Activated gamma-delta T cell treated with Interleukin-2 at 50 U/mL for 16 hours (primary cell): ENCODE measurements around the gene ZSWIM5.
A peak's percentile ranks its signal among the peaks of the same experiment; 100 is the strongest.
"Not testable (repeated sequence)": the region's sequence is repeated elsewhere in the genome, so short reads cannot be mapped to it uniquely, and the experiment has no call there.

Experiments used
- DNase-seq: peaks from one replicate; pipeline ENCODE4 v3.0.0-alpha.2; 2020

ZSWIM5 gene

GRCh38 chr1:45200906-45201500, 5.4 kb downstream of the ZSWIM5 start:
- no peak for DNase-seq

DNA sequence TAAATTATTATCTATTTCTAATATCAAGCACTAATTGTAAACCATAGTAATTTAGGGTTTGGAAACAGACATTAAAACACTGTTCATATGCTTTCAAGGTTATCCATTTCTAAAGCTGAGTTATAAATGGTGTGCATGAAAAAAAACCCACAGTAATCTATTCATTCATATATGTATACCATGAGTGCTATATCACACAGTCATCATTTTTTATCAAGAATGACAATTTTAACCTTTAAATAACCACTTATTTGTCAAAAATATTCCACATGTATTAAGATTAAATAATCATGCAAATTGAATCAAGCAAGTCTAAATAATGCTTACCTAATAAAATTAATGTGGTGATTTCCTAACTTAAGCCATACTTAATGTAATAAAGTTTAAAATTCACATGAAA, 6.0 kb downstream of the ZSWIM5 start:
- DNase-seq: no peak

DNA sequence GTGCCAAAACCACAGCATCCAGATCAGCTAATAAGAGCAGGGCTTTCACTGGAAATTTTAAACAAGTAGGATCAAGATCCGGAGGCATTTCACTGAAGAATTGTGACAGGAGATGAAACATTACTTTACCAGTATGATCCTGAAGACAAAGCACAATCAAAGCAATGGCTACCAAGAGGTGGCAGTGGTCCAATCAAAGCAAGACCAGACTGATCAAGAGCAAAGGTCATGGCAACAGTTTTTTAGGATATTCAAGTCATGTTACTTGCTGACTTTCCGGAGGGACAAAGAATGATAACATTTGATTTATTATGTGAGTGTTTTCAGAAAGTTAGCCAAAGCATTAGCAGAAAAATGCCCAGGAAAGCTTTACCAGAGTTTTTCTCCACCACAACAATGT, 8.2 kb downstream of the ZSWIM5 start:
- no peak for DNase-seq

DNA sequence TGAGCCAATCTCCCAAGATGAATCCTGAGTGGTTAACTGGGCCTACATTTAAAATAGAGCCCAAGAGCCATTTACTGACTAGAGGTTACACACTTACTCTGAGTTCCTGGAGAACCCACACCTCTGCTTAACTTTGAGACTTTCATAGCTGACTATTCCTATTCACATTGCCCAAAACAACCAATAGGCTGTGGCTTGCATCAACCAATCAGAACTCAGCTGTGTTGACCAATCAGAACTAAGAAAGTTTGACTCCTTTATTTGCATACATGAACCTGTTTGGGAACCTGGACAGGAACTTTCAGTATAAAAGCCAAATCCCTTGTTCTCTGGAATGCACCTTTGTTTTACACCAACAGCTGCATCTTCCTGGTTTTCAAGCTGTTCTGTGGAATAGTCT, 9.5 kb downstream of the ZSWIM5 start:
- no peak for DNase-seq

GRCh38 chr1:45191418-45191783, 15.0 kb downstream of the ZSWIM5 start:
- no peak for DNase-seq

- DNase-seq: no peak
Observed at GRCh38 chr1:45187725-45188124, 18.7 kb downstream of the ZSWIM5 start.

DNA sequence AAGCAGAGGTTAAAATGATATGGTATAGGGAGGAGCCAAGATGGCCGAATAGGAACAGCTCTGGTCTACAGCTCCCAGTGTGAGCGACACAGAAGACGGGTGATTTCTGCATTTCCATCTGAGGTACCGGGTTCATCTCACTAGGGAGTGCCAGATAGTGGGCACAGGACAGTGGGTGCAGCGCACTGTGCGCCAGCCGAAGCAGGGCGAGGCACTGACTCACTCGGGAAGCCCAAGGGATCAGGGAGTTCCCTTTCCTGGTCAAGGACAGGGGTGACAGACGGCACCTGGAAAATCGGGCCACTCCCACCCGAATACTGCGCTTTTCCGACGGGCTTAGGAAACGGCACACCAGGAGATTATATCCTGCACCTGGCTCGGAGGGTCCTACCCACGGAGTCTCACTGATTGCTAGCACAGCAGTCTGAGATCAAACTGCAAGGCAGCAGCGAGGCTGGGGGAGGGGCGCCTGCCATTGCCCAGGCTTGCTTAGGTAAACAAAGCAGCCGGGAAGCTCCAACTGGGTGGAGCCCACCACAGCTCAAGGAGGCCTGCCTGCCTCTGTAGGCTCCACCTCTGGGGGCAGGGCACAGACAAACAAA, 26.4 kb downstream of the ZSWIM5 start:
- DNase-seq: not testable (repeated sequence)

- no peak for DNase-seq
Observed at GRCh38 chr1:45177452-45177851, 29.0 kb downstream of the ZSWIM5 start.

DNA sequence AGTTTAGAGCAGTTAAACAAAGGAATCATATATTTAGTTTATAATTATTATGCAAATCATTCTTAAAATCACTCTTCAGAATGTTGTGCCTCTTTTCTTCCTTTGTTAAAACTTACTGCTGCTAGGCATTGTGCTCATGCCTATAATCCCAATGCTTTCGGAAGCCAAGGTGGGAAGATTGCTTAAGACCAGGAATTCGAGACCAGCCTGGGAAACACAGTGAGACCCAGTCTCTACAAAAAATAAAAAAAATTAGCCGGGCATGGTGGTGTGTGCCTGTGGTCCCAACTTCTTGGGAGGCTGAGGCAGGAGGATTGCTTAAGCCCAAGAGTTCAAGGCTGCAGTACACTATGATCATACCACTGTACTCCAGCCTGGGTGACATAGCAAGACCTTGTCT, 33.6 kb downstream of the ZSWIM5 start:
- no peak for DNase-seq

- no peak for DNase-seq
Observed at GRCh38 chr1:45172005-45172404, 34.4 kb downstream of the ZSWIM5 start.

DNA sequence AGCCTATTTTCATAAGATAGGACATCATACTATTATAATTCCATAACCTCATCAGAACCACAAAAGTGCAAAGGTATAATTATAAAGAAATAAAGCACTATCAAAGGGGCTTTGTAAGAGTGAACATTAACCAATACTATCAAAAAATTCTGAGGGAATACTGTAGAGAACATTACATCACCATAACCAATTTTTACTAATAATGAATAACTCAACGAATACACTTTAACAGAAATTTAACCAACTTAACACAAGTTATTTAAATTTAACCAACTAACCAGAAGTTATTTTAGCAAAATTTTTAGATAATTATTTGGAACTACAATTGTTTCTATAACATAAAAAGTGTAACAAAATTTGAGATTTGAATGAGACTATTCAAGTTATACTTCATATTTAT, 34.8 kb downstream of the ZSWIM5 start:
- no peak for DNase-seq

GRCh38 chr1:45170151-45170742, 36.2 kb downstream of the ZSWIM5 start:
- no peak for DNase-seq

- not testable (repeated sequence) for DNase-seq
Observed at GRCh38 chr1:45167947-45168346, 38.5 kb downstream of the ZSWIM5 start.

GRCh38 chr1:45164307-45164706, 42.1 kb downstream of the ZSWIM5 start:
- DNase-seq: not testable (repeated sequence)

DNA sequence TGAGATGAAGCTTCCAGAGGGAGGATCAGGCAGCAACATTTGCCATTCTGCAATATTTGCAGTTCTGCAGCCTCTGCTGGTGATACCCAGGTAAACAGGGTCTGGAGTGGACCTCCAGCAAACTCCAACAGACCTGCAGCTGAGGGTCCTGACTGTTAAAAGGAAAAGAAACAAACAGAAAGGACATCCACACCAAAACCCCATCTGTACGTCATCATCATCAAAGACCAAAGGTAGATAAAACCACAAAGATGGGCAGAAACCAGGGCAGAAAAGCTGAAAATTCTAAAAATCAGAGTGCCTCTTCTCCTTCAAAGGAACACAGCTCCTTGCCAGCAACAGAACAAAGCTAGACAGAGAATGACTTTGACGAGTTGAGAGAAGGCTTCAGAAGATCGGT, 43.3 kb downstream of the ZSWIM5 start:
- DNase-seq: not testable (repeated sequence)

GRCh38 chr1:45162041-45163035, 44.1 kb downstream of the ZSWIM5 start:
- peak; percentile 29 for DNase-seq

DNA sequence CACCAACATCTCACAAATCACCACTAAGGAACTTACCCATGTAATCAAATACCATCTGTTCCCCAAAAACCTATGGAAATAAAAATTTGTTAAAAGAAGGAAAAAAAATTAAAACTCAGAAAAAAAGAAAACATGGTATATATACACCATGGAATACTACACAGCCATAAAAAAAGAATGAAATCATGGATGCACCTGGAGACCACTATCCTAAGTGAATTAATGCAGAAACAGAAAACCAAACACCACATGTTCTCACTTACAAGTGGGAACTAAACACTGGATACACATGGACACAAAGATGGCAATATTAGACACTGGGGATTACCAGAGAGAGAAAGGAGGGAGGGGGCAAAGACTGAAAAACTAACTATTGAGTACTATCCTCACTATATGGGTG, 50.4 kb downstream of the ZSWIM5 start:
- no peak for DNase-seq

DNA sequence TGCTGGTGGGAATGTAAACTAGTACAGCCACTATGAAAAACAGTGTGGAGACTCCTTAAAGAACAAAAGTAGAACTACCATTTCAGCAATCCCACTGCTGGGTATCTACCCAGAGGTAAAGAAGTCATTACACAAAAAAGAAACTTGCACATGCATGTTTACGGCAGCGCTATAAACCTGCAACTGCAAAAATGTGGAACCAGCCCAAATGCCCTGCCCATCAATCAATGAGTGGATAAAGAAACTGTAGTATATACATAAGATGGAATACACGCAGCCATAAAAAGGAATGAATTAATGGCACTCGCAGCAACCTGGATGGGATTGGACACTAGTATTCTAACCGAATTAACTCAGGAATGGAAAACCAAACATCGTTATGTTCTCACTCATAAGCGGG, 51.0 kb downstream of the ZSWIM5 start:
- no peak for DNase-seq

DNA sequence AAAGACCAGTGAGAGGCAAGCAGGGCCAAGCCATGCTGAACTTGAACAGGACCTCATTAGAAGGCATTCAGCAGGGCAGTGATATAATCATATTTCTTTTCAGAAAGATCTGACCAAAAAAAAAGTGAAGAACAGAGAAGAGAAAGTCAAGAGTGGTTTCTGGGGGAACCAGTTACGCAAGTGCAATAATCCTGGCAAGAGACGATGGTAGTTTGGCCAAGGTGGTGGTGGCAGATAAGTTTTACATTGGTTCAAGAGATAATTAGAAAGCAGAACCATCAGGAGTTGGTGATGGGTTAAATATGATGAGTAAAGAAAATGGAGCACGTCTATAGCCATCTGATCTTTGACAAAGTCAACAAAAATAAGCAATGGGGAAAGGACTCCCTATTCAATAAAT, 54.3 kb downstream of the ZSWIM5 start:
- DNase-seq: no peak

GRCh38 chr1:45148209-45148825, 58.1 kb downstream of the ZSWIM5 start:
- DNase-seq: no peak

GRCh38 chr1:45146833-45147232, 59.6 kb downstream of the ZSWIM5 start:
- DNase-seq: no peak

- DNase-seq: no peak
Observed at GRCh38 chr1:45141247-45142003, 65.0 kb downstream of the ZSWIM5 start.
